ENCODE data around the gene AK5. TPM values are rescaled to one million over a fixed set of nuclear protein-coding genes. Genes with fewer than 3 reads are reported as not detected.

The AK5 gene
- total and polyA plus RNA-seq, 4 donors: 0.71 to 8.9 (median 2.1) TPM; not detected in 1

DNA sequence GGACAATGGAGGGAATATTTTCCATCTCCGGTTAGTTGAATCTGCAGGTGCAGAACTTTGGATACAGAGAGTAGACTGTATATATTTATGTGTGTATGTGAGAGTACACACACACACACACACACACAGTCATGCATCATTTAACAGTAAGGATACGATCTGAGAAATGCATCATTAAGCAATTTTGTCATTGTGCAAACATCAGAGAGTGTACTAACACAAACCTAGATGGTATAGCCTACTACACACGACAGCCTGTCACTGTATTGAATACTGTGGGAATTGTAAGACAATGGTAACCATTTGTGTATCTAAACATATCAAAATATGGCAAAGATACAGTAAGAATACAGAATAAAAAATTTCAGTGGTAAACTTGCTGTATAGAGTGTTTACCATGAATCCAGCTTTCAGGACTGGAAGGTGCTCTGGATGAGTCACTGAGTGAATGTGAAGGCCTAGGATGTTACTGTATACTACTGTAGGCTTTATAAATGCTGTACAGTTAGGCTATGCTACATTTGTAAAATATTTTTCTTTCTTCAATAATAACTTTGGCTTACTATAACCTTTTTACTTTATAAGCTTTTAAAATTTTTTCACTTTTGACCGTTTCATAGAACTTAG lies 262.1 kb downstream of the AK5 start:
- intact Hi-C loops (cut with DNase I): no loop called here
- no peak for DNase-seq
- H3K4me1 ChIP-seq (ENCODE audit: control insufficient read depth in 1 of 2, insufficient read depth in 2 of 2, low read length in 2 of 2): no peaks in the 10 kb centered on the region
- no peaks in the 10 kb centered on the region for H3K36me3 ChIP-seq (ENCODE audit: control insufficient read depth in 1 of 2, insufficient read depth in 2 of 2, low read length in 1 of 2)
- no peak overlapping the region for H3K4me3 ChIP-seq (ENCODE audit: low read length in 2 of 2)
- no peaks in the 10 kb centered on the region for H3K9me3 ChIP-seq (ENCODE audit: control insufficient read depth, low read length)
- ATAC-seq (ENCODE audit: low FRiP score): no peak
- no peak overlapping the region for H3K27ac ChIP-seq (ENCODE audit: low read depth in 1 of 2, low read length in 2 of 2)
- no peaks in the 10 kb centered on the region for H3K27me3 ChIP-seq (ENCODE audit: control insufficient read depth in 1 of 2, insufficient read depth in 2 of 2, low read length in 1 of 2)
- WGBS, 2 donors: 81 to 85% methylated on average over 4 of the region's 4 CpGs

DNA sequence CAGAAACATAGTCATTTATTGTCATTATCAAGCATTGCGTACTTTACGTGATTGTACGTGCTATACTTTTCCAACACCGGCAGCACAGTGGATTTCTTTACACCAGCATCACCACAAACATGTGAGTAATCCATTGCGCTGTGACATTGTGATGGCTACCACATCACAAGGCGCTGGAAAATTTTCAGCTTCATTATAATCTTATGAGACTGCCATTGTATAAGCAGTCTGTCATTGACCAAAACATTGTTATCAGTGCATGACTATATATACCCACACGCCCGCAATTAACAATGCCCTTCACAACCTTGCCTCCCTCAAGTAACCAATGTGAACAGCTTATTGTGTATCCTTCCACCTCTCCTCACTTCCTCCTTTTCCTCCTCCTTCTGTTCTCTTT lies 263.0 kb downstream of the AK5 start:
- no peaks in the 10 kb centered on the region for H3K36me3 ChIP-seq (ENCODE audit: control insufficient read depth in 1 of 2, insufficient read depth in 2 of 2, low read length in 1 of 2)
- no peaks in the 10 kb centered on the region for H3K4me1 ChIP-seq (ENCODE audit: control insufficient read depth in 1 of 2, insufficient read depth in 2 of 2, low read length in 2 of 2)
- 92 to 93% methylated on average over 8 of the region's 8 CpGs for WGBS, 2 donors
- DNase-seq (no peak), ATAC-seq (ENCODE audit: low FRiP score) (no peak)
- H3K27ac ChIP-seq (ENCODE audit: low read depth in 1 of 2, low read length in 2 of 2): no peak overlapping the region
- intact Hi-C loops (cut with DNase I): no loop called here
- H3K27me3 ChIP-seq (ENCODE audit: control insufficient read depth in 1 of 2, insufficient read depth in 2 of 2, low read length in 1 of 2): no peaks in the 10 kb centered on the region
- no peak overlapping the region for H3K4me3 ChIP-seq (ENCODE audit: low read length in 2 of 2)
- H3K9me3 ChIP-seq (ENCODE audit: control insufficient read depth, low read length): no peaks in the 10 kb centered on the region

DNA sequence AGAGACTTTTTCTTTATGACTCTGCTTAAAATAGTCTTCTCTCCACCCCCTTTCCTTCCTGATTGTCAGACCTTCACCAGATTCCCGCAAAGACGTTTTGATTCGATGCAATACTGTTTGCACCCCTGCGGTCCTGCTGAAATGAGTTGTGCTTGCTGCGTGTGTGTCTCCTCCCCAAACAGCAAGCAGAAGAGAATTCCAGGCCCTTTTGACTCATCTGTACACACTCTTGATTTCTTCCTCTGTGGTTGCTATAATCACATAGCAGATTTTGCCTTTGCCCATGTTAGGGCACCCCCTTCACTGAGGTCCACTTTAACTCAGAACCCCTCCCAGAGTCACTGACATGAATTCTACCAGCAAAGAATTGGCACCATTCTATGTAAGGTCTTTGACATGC lies 264.2 kb downstream of the AK5 start:
- DNase-seq: no peak
- Histone ChIP-seq H3K27me3 (ENCODE audit: control insufficient read depth in 1 of 2, insufficient read depth in 2 of 2, low read length in 1 of 2) (no peaks in the 10 kb centered on the region), H3K4me3 (ENCODE audit: low read length in 2 of 2) (no peak overlapping the region), H3K9me3 (ENCODE audit: control insufficient read depth, low read length) (no peaks in the 10 kb centered on the region), H3K36me3 (ENCODE audit: control insufficient read depth in 1 of 2, insufficient read depth in 2 of 2, low read length in 1 of 2) (no peaks in the 10 kb centered on the region), H3K4me1 (ENCODE audit: control insufficient read depth in 1 of 2, insufficient read depth in 2 of 2, low read length in 2 of 2) (no peaks in the 10 kb centered on the region), H3K27ac (ENCODE audit: low read depth in 1 of 2, low read length in 2 of 2) (no peak overlapping the region)
- intact Hi-C loops (cut with DNase I): no loop called here
- WGBS, 2 donors: 56 to 63% methylated on average over 5 of the region's 5 CpGs
- no peak for ATAC-seq (ENCODE audit: low FRiP score)

GRCh38 chr1:77546890-77547289 lies 265.1 kb downstream of the AK5 start:
- DNase-seq (no peak), ATAC-seq (ENCODE audit: low FRiP score) (no peak)
- 83 to 94% methylated on average over 3 of the region's 3 CpGs for WGBS, 2 donors
- Histone ChIP-seq H3K9me3 (ENCODE audit: control insufficient read depth, low read length) (no peaks in the 10 kb centered on the region), H3K4me3 (ENCODE audit: low read length in 2 of 2) (no peak overlapping the region), H3K27me3 (ENCODE audit: control insufficient read depth in 1 of 2, insufficient read depth in 2 of 2, low read length in 1 of 2) (no peaks in the 10 kb centered on the region), H3K4me1 (ENCODE audit: control insufficient read depth in 1 of 2, insufficient read depth in 2 of 2, low read length in 2 of 2) (no peaks in the 10 kb centered on the region), H3K27ac (ENCODE audit: low read depth in 1 of 2, low read length in 2 of 2) (no peak overlapping the region), H3K36me3 (ENCODE audit: control insufficient read depth in 1 of 2, insufficient read depth in 2 of 2, low read length in 1 of 2) (no peaks in the 10 kb centered on the region)
- intact Hi-C loops (cut with DNase I): no loop called here

- DNase-seq (no peak), ATAC-seq (ENCODE audit: low FRiP score) (no peak)
- Histone ChIP-seq H3K9me3 (ENCODE audit: control insufficient read depth, low read length) (no peaks in the 10 kb centered on the region), H3K4me3 (ENCODE audit: low read length in 2 of 2) (no peak overlapping the region), H3K36me3 (ENCODE audit: control insufficient read depth in 1 of 2, insufficient read depth in 2 of 2, low read length in 1 of 2) (no peaks in the 10 kb centered on the region), H3K27me3 (ENCODE audit: control insufficient read depth in 1 of 2, insufficient read depth in 2 of 2, low read length in 1 of 2) (no peaks in the 10 kb centered on the region), H3K27ac (ENCODE audit: low read depth in 1 of 2, low read length in 2 of 2) (no peak overlapping the region), H3K4me1 (ENCODE audit: control insufficient read depth in 1 of 2, insufficient read depth in 2 of 2, low read length in 2 of 2) (no peaks in the 10 kb centered on the region)
- intact Hi-C loops (cut with DNase I): no loop called here
- 11 to 19% methylated on average over 3 of the region's 3 CpGs for WGBS, 2 donors
Measured at GRCh38 chr1:77548285-77548684, 266.5 kb downstream of the AK5 start.

DNA sequence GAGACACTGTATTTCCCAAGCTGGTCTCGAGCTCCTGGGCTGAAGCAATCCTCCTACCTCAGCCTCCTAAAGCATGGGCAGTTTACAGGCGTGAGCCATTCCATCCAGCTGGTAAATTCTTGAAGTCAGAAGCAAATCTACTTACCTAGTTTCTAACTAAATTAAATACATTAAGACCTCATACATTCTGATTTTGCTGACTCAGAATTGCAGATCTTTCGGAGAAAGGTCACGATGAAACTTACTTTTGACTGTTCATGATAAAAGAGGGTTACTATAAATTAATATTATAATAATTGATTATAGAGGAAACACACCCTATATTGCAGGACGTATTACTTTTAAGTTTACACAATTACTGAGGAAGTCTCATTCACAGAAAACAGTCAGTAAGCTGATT lies 268.3 kb downstream of the AK5 start:
- Histone ChIP-seq H3K4me3 (ENCODE audit: low read length in 2 of 2) (no peak overlapping the region), H3K27ac (ENCODE audit: low read depth in 1 of 2, low read length in 2 of 2) (no peak overlapping the region), H3K27me3 (ENCODE audit: control insufficient read depth in 1 of 2, insufficient read depth in 2 of 2, low read length in 1 of 2) (no peaks in the 10 kb centered on the region), H3K36me3 (ENCODE audit: control insufficient read depth in 1 of 2, insufficient read depth in 2 of 2, low read length in 1 of 2) (no peaks in the 10 kb centered on the region), H3K9me3 (ENCODE audit: control insufficient read depth, low read length) (no peaks in the 10 kb centered on the region), H3K4me1 (ENCODE audit: control insufficient read depth in 1 of 2, insufficient read depth in 2 of 2, low read length in 2 of 2) (no peaks in the 10 kb centered on the region)
- intact Hi-C loops (cut with DNase I): no loop called here
- no peak for ATAC-seq (ENCODE audit: low FRiP score)
- no peak for DNase-seq
- WGBS, 2 donors: 94% methylated on average over 5 of the region's 5 CpGs

GRCh38 chr1:77552626-77553025 lies 270.8 kb downstream of the AK5 start:
- DNase-seq: no peak
- no peaks in the 10 kb centered on the region for H3K9me3 ChIP-seq (ENCODE audit: control insufficient read depth, low read length)

GRCh38 chr1:77553568-77554291 lies 271.9 kb downstream of the AK5 start:
- intact Hi-C loops (cut with DNase I): no loop called here
- DNase-seq (no peak), ATAC-seq (ENCODE audit: low FRiP score) (no peak)
- H3K36me3 ChIP-seq (ENCODE audit: control insufficient read depth in 1 of 2, insufficient read depth in 2 of 2, low read length in 1 of 2): no peaks in the 10 kb centered on the region
- H3K4me1 ChIP-seq (ENCODE audit: control insufficient read depth in 1 of 2, insufficient read depth in 2 of 2, low read length in 2 of 2): no peaks in the 10 kb centered on the region
- no peak overlapping the region for H3K27ac ChIP-seq (ENCODE audit: low read depth in 1 of 2, low read length in 2 of 2)
- 50 to 60% methylated on average over 9 of the region's 9 CpGs for WGBS, 2 donors
- no peaks in the 10 kb centered on the region for H3K27me3 ChIP-seq (ENCODE audit: control insufficient read depth in 1 of 2, insufficient read depth in 2 of 2, low read length in 1 of 2)
- no peak overlapping the region for H3K4me3 ChIP-seq (ENCODE audit: low read length in 2 of 2)
- no peaks in the 10 kb centered on the region for H3K9me3 ChIP-seq (ENCODE audit: control insufficient read depth, low read length)

More at GRCh38 chr1:77552626-77553025, 270.8 kb downstream of the AK5 start:
- WGBS, 2 donors: 86 to 90% methylated on average over 1 of the region's 1 CpG
- Histone ChIP-seq H3K4me1 (ENCODE audit: control insufficient read depth in 1 of 2, insufficient read depth in 2 of 2, low read length in 2 of 2) (no peaks in the 10 kb centered on the region), H3K36me3 (ENCODE audit: control insufficient read depth in 1 of 2, insufficient read depth in 2 of 2, low read length in 1 of 2) (no peaks in the 10 kb centered on the region), H3K27ac (ENCODE audit: low read depth in 1 of 2, low read length in 2 of 2) (no peak overlapping the region), H3K27me3 (ENCODE audit: control insufficient read depth in 1 of 2, insufficient read depth in 2 of 2, low read length in 1 of 2) (no peaks in the 10 kb centered on the region), H3K4me3 (ENCODE audit: low read length in 2 of 2) (no peak overlapping the region)
- ATAC-seq (ENCODE audit: low FRiP score): no peak
- intact Hi-C loops (cut with DNase I): no loop called here

- no peak for DNase-seq
- intact Hi-C loops (cut with DNase I): no loop called here
- 52 to 59% methylated on average over 1 of the region's 1 CpG for WGBS, 2 donors
Measured at GRCh38 chr1:77556045-77556444, 274.2 kb downstream of the AK5 start.

More at GRCh38 chr1:77556045-77556444, 274.2 kb downstream of the AK5 start:
- Histone ChIP-seq H3K36me3 (ENCODE audit: control insufficient read depth in 1 of 2, insufficient read depth in 2 of 2, low read length in 1 of 2) (peaks cover 0 to 2% of the 10 kb centered on the region in 2 donors), H3K27me3 (ENCODE audit: control insufficient read depth in 1 of 2, insufficient read depth in 2 of 2, low read length in 1 of 2) (no peaks in the 10 kb centered on the region), H3K9me3 (ENCODE audit: control insufficient read depth, low read length) (no peaks in the 10 kb centered on the region), H3K4me1 (ENCODE audit: control insufficient read depth in 1 of 2, insufficient read depth in 2 of 2, low read length in 2 of 2) (no peaks in the 10 kb centered on the region), H3K27ac (ENCODE audit: low read depth in 1 of 2, low read length in 2 of 2) (no peak overlapping the region), H3K4me3 (ENCODE audit: low read length in 2 of 2) (no peak overlapping the region)
- no peak for ATAC-seq (ENCODE audit: low FRiP score)
